HG03354 (cell line): ENCODE measurements around the gene POU4F3.

Experiments
- ATAC-seq: cut with Tn5 transposase; IDR thresholded peaks from one replicate; pipeline ENCODE4 v1.9.1; 2021; ENCODE audit warnings: mild to moderate bottlenecking; ENCODE audit not compliant: unreplicated experiment, poor library complexity, severe bottlenecking

POU4F3 gene

GRCh38 chr5:146337928-146338327 lies 711 bp upstream of the POU4F3 start:
- no peak for ATAC-seq

- ATAC-seq, result no peak
Measured at GRCh38 chr5:146339715-146340259, 1.1 kb downstream of the POU4F3 start.

GRCh38 chr5:146340260-146341081 lies 1.8 kb downstream of the POU4F3 start:
- ATAC-seq, result no peak

GRCh38 chr5:146341854-146342253 lies 3.2 kb downstream of the POU4F3 start:
- ATAC-seq, result no peak

- ATAC-seq, result no peak
Measured at GRCh38 chr5:146342519-146342881, 3.9 kb downstream of the POU4F3 start.

- ATAC-seq, result no peak
Measured at GRCh38 chr5:146342882-146343865, 4.5 kb downstream of the POU4F3 start.

- ATAC-seq, result no peak
Measured at GRCh38 chr5:146344155-146345118, 5.8 kb downstream of the POU4F3 start.

- ATAC-seq, result no peak
Measured at GRCh38 chr5:146345240-146345577, 6.6 kb downstream of the POU4F3 start.

- ATAC-seq, result no peak
Measured at GRCh38 chr5:146345578-146346366, 7.1 kb downstream of the POU4F3 start.

GRCh38 chr5:146357126-146357525 lies 18.5 kb downstream of the POU4F3 start:
- ATAC-seq, result no peak

- ATAC-seq, result no peak
Measured at GRCh38 chr5:146359836-146360235, 21.2 kb downstream of the POU4F3 start.

GRCh38 chr5:146363161-146363874 lies 24.7 kb downstream of the POU4F3 start:
- ATAC-seq, result no peak

GRCh38 chr5:146365618-146366017 lies 27.0 kb downstream of the POU4F3 start:
- no peak for ATAC-seq

GRCh38 chr5:146366904-146367303 lies 28.3 kb downstream of the POU4F3 start:
- ATAC-seq, result no peak

- ATAC-seq, result no peak
Measured at GRCh38 chr5:146368137-146368536, 29.5 kb downstream of the POU4F3 start.

- ATAC-seq, result no peak
Measured at GRCh38 chr5:146369691-146370090, 31.1 kb downstream of the POU4F3 start.

GRCh38 chr5:146376821-146377220 lies 38.2 kb downstream of the POU4F3 start:
- no peak for ATAC-seq

- no peak for ATAC-seq
Measured at GRCh38 chr5:146378986-146379385, 40.3 kb downstream of the POU4F3 start.
